HG02852 (cell line): Measurements from ENCODE around the gene SMIM21.

Experiments
- ATAC-seq: cut with Tn5 transposase; IDR thresholded peaks from one replicate; pipeline ENCODE4 v1.9.1; 2021; ENCODE audit warnings: mild to moderate bottlenecking, moderate library complexity; ENCODE audit not compliant: unreplicated experiment

Gene SMIM21

DNA sequence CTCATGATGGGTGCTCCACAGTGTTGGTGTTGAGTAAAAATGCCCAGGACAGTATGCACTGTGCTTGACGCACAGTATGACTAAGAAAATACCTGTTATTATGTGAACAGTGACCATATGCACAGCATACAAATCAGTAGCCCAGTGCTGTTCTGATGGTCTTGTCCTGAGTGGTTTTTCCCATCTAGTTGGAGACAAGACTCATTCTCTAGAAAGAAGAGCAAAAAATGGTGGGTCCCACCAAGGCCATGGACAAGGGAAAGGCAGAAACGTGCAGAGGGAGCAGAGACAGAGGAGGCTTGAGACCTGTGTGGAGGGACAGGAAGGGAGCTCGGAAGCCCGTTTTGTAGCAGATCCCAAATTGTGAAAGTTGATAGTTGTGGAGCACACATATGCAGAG, 987 bp upstream of the SMIM21 start:
- ATAC-seq: no peak

DNA sequence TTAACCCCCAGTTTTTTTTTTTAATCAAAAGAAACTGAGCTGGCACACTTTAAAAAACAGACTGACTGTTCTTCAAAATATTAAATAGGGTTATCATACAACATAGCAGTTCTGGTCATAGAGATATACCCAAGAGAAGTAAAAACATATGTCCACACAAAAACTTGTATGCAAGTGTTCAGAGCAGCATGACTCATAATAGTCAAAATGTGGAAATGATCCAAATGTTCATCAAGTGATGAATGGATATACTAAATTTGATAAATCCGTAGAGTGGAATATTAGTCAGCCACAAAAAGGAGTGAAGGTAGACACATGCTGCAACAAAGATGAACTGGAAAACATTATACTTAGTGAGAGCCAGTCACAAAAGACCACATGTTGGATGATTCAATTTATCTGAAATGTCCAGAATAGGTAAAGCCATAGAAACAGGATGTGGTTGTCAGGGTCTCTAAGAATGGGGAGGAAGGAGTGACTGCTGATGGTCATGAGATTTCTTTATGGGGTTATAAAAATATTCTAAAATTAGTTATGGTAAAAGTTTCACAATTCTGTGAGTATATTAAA, 5.1 kb downstream of the SMIM21 start:
- no peak for ATAC-seq

DNA sequence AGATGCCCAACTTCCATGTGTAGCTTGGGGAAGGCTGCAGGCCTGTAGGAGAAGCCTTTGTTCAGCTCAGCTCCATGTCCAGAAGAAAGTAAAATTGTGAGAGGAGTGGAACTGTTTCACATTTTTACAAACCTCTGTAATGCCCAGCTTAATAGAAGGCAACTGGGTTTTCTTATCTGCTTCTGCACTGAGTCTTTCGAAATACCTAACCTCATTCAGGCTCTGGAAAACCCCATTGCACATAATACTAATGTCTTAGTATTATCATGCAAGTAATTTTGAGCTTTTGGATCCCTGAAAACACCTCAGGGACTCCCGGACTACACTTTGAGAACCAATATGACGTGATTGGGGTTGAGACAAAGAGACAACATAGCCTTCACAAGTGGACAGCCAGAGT, 5.8 kb downstream of the SMIM21 start:
- no peak for ATAC-seq

DNA sequence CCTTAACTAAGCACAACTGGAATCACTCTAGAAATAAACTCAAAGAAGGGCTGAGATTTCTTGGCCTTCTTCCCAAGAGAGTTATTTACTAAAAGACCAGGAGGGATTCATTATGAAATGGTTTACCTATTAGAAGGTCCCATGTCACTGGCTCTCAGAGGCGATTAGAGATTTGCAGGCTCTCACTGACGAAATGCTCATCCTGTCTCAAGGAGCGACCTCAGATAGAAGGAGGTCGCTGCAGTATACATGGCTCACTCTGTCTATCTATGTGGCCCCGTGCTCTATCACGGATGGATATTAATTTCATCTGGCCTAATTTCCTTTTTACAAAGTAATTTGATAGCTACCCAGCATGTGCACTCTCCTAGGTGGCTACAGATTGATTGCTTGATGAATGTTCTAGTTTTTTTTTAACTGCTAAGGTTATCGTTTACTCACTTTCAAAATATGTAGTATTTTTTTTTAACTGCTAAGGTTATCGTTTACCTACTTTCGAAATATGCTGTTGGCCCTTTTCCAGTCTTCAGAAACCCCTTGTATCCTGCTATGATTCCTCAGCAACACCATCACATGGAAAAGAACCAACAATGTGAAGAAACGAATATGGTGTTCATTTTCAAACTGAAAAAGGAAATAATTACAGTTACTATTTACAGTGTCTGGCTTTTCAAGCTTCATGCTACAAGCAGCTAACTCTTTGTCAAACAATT, 9.1 kb downstream of the SMIM21 start:
- no peak for ATAC-seq

DNA sequence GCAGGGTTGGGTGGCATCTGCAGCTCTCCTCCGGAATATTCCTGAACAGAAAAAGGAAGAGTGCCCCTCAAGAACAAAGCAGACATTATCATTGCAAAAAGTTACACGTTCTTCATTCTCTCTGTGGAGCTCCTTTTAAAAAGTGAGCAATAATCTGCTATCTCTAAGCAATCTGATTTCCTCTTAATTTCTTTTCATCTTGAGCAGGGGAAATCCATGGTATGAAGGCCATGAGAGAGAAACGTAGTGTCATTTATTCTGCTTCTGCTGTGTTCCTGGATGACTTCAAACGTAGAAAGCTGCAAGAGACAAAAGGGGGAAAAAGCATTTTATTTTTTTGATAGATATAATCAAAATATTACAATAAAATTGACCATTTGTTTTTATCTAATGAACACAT, 16.9 kb downstream of the SMIM21 start:
- no peak for ATAC-seq

DNA sequence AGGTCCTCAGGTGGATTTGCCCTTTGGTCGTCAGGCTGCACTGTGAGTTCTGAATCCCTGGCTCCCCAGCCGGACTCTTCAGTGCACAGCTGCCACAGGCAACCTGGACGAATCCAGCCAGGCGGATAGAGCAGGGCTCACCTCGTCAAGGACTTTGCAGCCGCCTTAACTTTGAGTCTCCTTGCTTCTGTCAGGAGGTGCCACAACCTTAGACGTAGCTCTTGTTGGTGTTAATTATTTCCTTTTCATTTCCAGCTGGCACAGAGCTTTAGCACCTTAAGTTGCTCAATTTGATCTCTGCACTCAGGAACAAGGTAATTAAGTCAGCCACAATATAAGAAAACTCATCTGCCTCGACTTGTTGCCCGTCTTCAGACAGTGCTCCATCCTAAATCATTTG, 17.7 kb downstream of the SMIM21 start:
- no peak for ATAC-seq

DNA sequence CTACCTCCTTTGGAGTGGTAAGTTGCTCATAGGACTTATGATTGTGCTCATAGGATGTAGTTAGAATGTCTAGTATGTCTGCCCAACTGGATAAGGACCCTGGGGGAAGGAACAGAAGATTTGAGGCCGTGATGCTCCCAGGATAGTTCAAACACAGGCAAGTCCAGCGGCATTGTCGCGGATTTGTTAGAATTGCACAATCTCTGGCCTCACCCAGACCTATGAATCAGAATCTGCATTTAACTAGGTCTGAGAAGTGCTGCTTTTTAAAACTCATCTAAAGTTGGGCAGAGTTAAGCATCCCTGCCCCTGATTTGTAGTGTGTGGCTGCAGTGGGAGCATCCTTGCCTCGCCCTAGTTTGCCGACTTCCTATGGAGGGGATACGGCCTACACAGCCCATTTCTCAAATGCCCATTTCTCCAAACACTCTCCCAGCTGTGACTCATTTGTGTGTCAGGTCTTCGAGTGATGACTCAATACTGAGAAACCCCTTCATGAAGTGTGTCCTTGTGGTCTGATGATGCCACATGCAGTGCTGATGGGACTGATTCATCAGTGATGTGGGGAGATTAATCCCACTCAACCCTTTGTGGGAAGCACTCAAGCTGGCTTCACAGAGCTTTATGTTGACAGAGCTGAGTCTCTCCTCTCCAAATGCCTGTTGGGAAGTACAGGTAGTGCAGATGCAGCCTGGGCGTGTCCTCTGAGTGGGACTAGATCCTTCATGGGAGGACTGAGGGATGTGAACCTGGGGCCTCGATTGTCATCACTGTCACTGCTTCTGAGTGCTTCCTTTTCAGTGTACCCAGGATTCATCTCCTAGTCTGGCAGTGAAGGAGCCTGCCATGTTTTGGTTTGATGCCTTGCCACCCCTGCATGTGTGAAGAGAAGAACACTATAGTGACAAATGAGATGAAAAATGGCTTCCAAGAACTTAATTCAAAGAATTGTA, 18.7 kb downstream of the SMIM21 start:
- ATAC-seq: no peak

DNA sequence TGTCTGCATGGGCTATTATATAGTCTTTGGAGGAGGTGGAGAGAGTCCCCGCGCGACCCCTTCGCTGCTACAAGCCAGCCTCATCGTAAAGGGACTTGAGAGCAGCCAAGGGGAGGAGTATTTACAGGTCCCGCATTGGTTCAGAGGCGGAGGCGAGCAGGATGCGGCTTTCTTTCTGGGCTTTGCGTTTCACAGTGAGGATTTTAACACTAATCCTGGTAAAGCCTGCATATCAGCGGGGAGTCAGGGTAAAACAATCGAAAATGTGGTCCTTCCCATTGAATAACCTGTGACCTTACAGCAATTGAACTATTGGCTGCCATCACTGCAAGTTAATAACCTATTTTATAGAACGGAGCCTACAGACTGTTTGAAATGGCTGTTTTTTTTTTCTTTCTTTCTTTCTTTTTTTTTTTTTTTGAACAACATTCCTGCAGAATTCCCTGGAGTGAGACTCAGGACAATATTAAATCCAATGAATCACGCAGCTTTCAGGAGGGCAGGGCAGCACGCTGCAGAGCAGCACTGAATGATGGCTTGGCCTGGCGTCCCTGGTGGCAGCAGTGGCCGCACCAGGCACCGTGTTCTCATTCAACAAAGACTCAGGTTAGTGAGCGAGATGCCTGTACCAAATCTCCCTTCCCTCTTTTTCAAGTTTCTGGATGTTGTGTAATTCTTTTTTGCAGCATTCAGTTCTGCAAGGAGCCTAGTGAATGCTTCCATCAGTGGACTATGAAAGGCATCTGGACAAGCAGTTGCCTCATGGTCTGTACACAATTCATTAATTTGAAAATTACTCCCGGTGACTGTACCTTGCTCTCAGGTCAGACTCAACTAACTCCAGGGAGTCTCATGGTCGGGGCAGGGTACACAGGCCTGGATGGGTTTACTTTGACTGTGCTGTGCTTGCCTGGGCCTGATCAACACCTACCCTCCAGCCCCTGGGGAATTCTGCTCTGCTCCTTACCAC, 19.8 kb downstream of the SMIM21 start:
- no peak for ATAC-seq

DNA sequence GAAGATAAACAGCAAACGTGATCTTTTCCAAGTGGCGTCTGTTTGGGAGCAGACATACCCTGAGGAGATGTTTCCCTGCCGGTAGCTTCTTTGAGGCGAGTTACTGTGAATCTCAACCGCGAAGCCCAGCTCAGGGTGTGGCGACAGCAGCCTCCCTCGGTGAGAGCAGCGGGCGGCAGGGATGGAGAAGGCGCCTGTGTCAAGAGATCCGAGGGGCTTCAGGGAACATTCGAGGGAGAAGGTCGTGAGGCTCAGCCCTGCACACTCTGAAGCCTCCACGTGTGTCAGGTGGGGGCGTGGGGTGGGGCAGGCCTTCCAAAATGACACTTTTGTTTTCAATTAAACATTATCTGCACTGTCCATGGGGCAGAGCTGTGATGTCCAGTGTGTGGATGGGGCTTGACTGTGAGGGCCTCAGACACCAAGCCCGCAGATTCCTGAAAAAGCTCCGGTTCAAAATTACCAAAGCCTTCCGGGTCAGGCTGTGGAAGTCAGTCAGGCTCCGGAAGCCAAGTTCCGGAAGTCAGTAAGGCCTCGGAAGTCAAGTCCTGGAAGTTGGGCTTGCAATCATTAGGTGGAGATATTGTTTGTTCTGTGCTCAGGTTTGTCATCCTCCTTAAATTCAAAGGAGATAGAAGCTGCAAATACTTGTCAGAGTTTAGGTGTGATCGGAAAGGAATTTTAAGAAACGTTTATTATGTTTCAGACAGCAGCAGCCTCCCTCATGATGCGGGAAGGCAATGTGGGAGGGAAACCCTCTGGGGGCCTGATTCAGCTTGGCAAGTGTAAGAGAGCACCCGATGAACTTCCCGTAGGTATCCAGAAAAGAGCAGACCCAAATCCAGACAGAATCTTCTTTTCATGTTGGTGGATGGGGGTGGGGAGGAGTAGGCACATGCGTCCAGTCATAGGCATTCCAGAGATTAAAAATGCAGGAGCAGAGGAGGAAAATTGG, 20.7 kb downstream of the SMIM21 start:
- no peak for ATAC-seq

DNA sequence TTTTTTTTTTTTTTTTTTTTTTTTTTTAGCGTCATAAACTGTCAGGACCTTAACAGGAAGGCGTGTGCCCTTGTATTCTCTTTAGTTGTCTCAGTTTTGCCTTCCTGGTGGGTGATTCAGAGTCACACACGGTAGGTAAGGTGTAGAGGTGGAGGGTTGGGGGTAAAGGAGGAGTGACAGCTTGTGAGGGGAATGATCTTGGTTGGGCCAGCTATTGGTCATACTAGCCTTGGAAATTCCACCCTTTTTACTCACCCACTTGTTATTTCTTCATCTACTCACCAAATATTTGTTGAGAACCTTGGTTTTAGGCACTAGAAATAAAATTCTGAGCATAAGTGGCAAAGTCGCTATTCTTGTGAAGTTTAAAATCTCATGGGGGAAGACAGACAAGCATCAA, 22.2 kb downstream of the SMIM21 start:
- no peak for ATAC-seq

DNA sequence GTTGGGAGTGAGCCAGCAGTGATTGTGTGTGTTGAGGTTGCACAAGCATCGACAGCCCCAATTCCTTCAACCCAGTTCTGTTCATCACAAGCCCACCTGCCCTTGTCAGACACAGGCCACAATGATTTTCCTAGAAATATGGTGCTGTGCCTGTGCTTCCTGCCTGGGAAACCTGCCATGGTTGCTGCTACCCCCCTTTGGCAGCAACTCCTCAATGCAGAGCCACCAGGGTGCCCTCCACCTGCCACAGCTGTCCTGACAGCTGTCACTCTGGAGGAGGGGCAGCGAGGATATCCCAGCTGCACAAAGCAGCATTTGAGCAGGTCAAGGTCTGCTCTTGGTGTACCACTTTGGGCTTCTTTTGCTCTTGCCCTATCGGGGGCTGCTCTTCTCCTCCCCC, 27.1 kb downstream of the SMIM21 start:
- no peak for ATAC-seq

DNA sequence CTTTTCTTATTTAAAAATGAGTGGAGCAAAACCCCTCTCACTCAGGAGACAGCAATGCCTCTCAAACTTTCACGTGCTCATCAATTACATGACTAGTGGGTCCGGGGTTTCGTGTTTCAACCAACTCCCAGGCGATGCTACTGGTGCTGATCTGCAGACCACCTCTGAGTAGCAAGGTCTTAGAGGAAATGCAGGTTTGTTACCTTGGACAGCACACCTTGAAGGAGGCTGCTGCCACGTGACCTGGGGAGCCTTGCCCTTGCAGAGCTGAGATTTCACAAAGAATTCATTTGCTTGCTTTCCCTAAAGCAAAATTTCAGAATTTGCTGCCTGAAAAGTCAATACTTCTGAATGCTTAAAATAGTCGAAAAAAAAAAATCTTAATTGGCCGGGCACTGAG, 32.4 kb downstream of the SMIM21 start:
- no peak for ATAC-seq

DNA sequence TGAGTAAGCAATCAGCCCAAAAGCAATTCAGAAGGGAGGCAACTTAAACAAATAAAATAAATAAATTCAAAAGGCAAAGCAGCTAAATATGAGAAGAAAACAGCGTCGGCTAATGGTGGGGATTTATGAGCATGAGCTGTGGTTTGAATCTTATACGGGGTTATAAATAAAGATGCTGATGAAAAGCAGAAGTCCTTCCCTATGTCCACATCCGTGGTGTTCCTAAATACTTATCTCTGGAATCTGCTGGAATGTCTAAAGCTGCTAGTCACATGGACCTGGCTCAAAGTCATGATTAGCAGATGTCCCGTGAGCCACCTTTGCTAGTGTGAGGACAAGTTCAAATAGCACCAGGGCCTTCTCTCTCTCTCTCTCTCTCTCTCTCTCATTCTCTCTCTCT, 33.8 kb downstream of the SMIM21 start:
- ATAC-seq: no peak

DNA sequence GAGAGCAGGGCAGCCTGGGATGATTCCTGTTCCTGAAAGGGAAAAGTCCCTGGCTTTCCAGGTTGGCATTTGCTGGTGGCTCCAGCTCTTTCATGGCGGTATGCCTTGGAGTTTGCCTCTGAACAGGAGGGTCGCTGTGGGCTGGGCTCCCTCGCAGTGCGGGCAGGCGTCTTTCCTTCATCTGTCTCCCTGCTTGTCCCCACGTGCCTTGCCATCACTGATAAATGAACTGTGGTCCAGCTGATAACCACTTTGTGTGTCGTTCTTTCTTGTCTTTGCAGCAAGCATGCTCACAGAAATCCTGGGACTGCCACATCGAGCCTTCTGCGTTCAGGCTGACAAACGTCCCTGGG, 35.3 kb downstream of the SMIM21 start:
- ATAC-seq: no peak

DNA sequence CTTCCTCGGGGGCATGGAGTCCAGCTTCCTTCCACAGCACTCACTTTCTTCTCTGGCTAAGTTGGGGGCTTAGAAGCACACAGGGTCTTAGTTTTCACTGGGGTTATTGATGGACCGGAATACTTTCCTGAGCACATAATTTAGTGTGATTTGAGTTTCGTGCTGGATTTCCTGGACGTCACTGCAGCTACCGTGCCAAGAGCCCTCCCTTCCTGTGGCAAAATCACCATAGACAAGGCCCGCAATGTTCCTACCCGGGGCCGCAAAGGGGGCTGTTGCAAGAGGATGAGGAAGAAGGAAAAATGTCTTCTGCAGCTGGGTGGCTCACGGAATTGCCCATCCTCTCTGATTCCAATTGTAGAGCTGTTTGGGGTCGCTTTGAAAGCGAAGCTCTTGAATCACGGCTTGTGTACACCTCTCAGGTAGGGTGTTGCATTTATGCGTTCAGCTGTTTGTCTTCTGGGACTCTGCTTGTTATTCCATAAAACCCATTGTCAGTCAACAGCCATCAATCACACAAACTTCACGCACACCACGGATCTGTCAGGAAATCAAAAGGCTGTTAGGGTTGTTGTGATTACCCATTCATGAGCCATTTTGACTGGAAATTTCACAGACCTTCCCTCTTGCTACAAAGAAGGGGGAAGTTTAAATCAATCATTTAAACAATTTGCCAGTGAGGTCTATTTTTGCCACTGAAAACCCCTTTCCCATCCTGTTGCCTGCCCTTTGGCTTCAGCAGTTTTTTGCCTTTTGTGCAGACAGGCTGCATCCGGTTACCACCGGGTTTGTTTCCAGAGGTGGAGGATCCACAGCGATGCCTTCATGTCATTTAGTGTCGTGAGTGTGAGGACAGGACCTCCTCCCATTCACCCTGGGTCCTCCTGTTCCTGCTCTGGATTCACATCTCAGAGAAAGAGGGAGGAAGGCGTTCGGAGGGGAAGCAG, 36.0 kb downstream of the SMIM21 start:
- no peak for ATAC-seq

DNA sequence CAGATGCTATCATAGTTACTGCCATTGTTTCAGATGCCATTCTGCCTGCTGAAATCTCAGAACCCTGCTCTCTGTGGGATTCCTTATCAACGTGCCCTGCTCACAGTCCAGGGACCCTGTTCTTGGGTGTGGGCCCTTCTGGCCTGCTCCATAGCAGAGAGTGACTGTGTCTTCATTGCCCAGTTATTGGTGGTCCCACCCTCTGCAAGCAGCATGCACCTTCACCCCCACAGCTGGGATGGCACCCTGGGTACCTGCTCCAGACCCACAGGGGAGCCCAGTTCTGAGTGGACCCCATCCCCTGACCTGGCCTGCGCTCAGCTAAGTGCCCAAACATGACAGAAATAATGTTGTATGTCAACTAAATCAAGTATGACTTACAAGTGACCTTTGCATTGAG, 36.6 kb downstream of the SMIM21 start:
- ATAC-seq: no peak

DNA sequence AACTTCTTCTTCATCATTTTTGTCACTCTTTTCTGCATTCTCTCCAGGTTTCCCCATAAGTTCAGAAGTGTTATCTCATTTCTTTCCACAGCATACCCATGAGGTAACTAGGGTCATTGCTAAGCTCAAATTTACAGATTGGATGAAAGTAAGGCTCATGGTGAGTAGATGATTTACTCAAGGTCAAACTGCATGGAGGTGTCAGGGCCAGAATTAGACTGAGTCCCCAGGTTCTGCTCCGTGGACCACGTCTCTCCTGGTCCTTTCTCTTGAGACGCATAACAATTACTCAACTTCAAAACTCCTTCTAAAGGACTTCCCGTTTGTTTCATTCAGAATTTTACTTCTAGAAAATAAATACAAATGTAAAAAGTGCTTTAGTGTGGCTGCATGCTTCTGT, 43.4 kb downstream of the SMIM21 start:
- ATAC-seq: no peak
